LoVo (cell line): ENCODE measurements around the gene CHAC1.
A peak's percentile ranks its signal among the peaks of the same experiment; 100 is the strongest.
"Not testable (repeated sequence)": the region's sequence is repeated elsewhere in the genome, so short reads cannot be mapped to it uniquely, and the experiment has no call there.

ENCODE experiments used
- DNase-seq: peaks from one replicate; pipeline ENCODE4 v3.0.0-alpha.2; 2016; ENCODE audit warnings: low spot score

CHAC1 gene

GRCh38 chr15:40957041-40957555 lies 3.8 kb downstream of the CHAC1 start:
- no peak for DNase-seq

GRCh38 chr15:40957581-40958051 lies 4.3 kb downstream of the CHAC1 start:
- DNase-seq = no peak

- DNase-seq = no peak
Measured at GRCh38 chr15:40958146-40958545, 4.9 kb downstream of the CHAC1 start.

- DNase-seq = no peak
Measured at GRCh38 chr15:40958723-40959122, 5.5 kb downstream of the CHAC1 start.

- DNase-seq = no peak
Measured at GRCh38 chr15:40959331-40960141, 6.3 kb downstream of the CHAC1 start.

- no peak for DNase-seq
Measured at GRCh38 chr15:40960151-40960885, 7.0 kb downstream of the CHAC1 start.

GRCh38 chr15:40960925-40961324 lies 7.7 kb downstream of the CHAC1 start:
- peak; percentile 96 for DNase-seq

- not testable (repeated sequence) for DNase-seq
Measured at GRCh38 chr15:40961740-40962139, 8.5 kb downstream of the CHAC1 start.

GRCh38 chr15:40962317-40962716 lies 9.0 kb downstream of the CHAC1 start:
- DNase-seq = not testable (repeated sequence)

- DNase-seq = no peak
Measured at GRCh38 chr15:40963201-40963600, 9.9 kb downstream of the CHAC1 start.

- DNase-seq = no peak
Measured at GRCh38 chr15:40964006-40964405, 10.7 kb downstream of the CHAC1 start.

- DNase-seq = no peak
Measured at GRCh38 chr15:40964634-40965033, 11.4 kb downstream of the CHAC1 start.

GRCh38 chr15:40968290-40969085 lies 15.2 kb downstream of the CHAC1 start:
- DNase-seq = no peak

- DNase-seq = no peak
Measured at GRCh38 chr15:40969363-40969762, 16.1 kb downstream of the CHAC1 start.

GRCh38 chr15:40974879-40975278 lies 21.6 kb downstream of the CHAC1 start:
- DNase-seq = no peak

- DNase-seq = no peak
Measured at GRCh38 chr15:40976819-40977218, 23.5 kb downstream of the CHAC1 start.

- DNase-seq = no peak
Measured at GRCh38 chr15:40978141-40978540, 24.9 kb downstream of the CHAC1 start.

- DNase-seq = no peak
Measured at GRCh38 chr15:40978562-40978961, 25.3 kb downstream of the CHAC1 start.

GRCh38 chr15:40981186-40981585 lies 27.9 kb downstream of the CHAC1 start:
- DNase-seq = no peak

- DNase-seq = no peak
Measured at GRCh38 chr15:40982855-40983254, 29.6 kb downstream of the CHAC1 start.

- no peak for DNase-seq
Measured at GRCh38 chr15:40984406-40984805, 31.1 kb downstream of the CHAC1 start.

GRCh38 chr15:40984964-40985363 lies 31.7 kb downstream of the CHAC1 start:
- DNase-seq = no peak
